Stimulated activated CD4-positive, alpha-beta T cell treated with anti-CD3 and anti-CD28 coated beads, Interleukin-1b, Interleukin-23, amount 100 ng/mL, for 4 hours (primary cell): ENCODE measurements around the gene HNRNPH1.

Experiments used
- DNase-seq, 2 donors: peaks; one replicate each; pipeline ENCODE4 v3.0.0-alpha.2; 2020; ENCODE audit warnings: low read depth in 2 of 2

HNRNPH1 gene

GRCh38 chr5:179603308-179603707, 20.2 kb downstream of the HNRNPH1 start:
- no peak for DNase-seq

GRCh38 chr5:179601871-179602625, 21.4 kb downstream of the HNRNPH1 start:
- DNase-seq = no peak

- DNase-seq = no peak
These were observed 23.5 kb downstream of the HNRNPH1 start for GRCh38 chr5:179599973-179600372.

GRCh38 chr5:179599566-179599965, 23.9 kb downstream of the HNRNPH1 start:
- no peak for DNase-seq

GRCh38 chr5:179599100-179599499, 24.4 kb downstream of the HNRNPH1 start:
- no peak for DNase-seq

DNA sequence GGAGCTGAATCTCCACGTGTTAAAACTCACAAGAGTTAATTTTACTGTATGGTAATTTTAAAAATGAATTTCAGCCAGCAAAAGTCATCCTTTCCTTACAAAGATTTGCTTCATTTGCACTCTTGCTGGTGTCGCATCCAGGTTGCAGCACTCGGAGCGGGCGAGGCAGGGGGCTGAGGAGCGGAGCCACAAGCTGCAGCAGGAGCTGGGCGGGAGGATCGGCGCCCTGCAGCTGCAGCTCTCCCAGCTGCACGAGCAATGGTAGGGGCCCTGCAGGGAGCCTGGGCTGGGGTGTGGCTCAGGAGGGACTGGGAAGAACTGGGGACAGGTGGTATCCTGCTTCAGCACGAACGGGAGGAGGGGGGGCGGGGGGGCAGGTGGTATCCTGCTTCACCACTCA, 27.1 kb downstream of the HNRNPH1 start:
- no peak for DNase-seq

DNA sequence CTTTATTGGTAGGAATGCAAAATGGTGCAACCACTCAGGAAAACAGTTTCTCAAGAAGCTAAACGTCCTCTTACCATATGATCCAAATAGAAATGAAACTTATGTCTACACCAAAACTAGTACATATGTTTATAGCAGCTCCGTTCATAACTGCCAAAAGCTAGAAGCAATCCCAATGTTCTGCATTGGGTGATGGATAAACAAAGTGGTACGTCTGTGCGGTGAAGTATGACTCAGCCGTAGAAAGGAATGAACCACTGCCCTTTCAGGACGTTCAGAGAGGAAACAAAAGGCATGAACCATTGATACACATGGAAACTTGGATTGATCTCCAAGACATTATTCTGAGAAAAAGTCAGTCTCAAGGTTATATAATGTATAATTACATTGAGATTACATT, 27.6 kb downstream of the HNRNPH1 start:
- DNase-seq = no peak

DNA sequence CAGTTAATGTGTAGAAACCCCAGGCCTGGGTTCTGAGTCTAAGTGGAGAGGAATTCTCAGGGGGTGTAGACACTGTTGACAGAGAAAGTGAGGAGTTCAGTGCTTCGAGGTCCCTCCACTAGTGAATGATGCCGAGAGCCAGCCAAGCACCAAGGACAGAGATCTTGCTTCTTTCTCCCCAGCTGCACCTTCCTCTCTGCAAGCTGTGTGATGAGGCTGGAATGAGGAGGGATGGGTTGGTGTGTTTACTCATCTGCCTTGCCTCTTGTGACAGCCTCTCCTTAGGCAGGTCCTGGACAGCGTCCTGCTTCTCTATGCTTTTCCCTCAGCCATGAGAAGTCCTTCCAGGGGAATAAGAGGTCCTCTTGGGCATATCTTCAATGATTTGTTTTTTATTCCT, 35.3 kb downstream of the HNRNPH1 start:
- no peak for DNase-seq

GRCh38 chr5:179585941-179586401, 37.5 kb downstream of the HNRNPH1 start:
- no peak for DNase-seq

GRCh38 chr5:179577286-179577960, 46.0 kb downstream of the HNRNPH1 start:
- no peak for DNase-seq

- no peak for DNase-seq
These were observed 51.1 kb downstream of the HNRNPH1 start for GRCh38 chr5:179572386-179572785.

- DNase-seq = no peak
These were observed 54.8 kb downstream of the HNRNPH1 start for GRCh38 chr5:179568721-179569120.

DNA sequence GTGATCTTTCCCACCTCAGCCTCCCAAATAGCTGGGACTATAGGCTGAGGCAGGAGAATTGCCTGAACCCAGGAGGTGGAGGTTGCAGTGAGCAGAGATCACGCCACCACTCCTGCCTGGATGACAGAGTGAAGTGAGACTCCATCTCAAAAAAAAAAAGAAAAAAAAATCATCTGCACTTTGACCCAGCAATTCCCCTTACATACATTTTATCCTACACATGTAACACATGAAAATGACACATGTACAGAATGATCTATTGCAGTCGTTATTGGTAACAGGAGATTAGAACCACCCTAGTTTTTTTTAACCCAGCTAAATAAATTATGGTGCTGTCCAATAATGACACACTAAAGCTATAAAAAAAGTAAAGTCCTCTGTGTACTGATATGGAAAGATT, 58.9 kb downstream of the HNRNPH1 start:
- no peak for DNase-seq
